ENCODE data around the gene BIN2. TPM values are rescaled to one million over a fixed set of nuclear protein-coding genes. Genes with fewer than 3 reads are reported as not detected.

BIN2 gene
- total and polyA plus RNA-seq, 2 experiments from 2014 or later: not detected

GRCh38 chr12:51242876-51243275 is 81.1 kb downstream of the BIN2 start (continued):
- TF ChIP-seq ZNF462 (CRISPR knock-in tag; IDR thresholded peaks at IDR 0.05) (no peak), ZNF331 (CRISPR knock-in tag; IDR thresholded peaks at IDR 0.05; ENCODE audit: low read depth) (no peak), EZH2phosphoT487 (IDR thresholded peaks at IDR 0.05; ENCODE audit: unreplicated experiment) (no peak), ETS1 (IDR thresholded peaks at IDR 0.05) (no peak)

GRCh38 chr12:51242120-51242519 is 81.9 kb downstream of the BIN2 start:
- peaks cover 23% of the 10 kb centered on the region for H3K79me2 ChIP-seq (replicated peaks; ENCODE audit: insufficient read depth)
- H3K9me2 ChIP-seq (ENCODE audit: insufficient read depth): no peaks in the 10 kb centered on the region
- Mint-ChIP-seq H3K9me3 (no peaks in the 10 kb centered on the region), H3K36me3 (ENCODE audit: low read depth) (peaks cover 50% of the 10 kb centered on the region), H3K4me3 (no peak overlapping the region), H3K27ac (no peak overlapping the region), H3K4me1 (peaks cover 26% of the 10 kb centered on the region), H3K27me3 (ENCODE audit: insufficient read depth, low read depth, poor library complexity) (peaks cover 16% of the 10 kb centered on the region)
- ATAC-seq (no peak), DNase-seq (ENCODE audit: low spot score) (no peak)
- H3K4me2 ChIP-seq: no peak overlapping the region
- TF ChIP-seq CTCF (conservative IDR thresholded peaks at IDR 0.05; ENCODE audit: low read depth in 2 of 2) (no peak), ETS1 (IDR thresholded peaks at IDR 0.05) (no peak), CREB1 (CRISPR knock-in tag; IDR thresholded peaks at IDR 0.05; ENCODE audit: low read depth) (no peak), REST (IDR thresholded peaks at IDR 0.05; ENCODE audit: unreplicated experiment) (no peak)
- no peak overlapping the region for H3K27ac ChIP-seq (ENCODE audit: low read depth)
- peaks cover 34% of the 10 kb centered on the region for H3K36me3 ChIP-seq (ENCODE audit: insufficient read depth)
- H4K20me1 ChIP-seq (replicated peaks; ENCODE audit: insufficient read depth): no peaks in the 10 kb centered on the region; the same call in 1 of the 2 replicates
- no peak overlapping the region for H3K4me3 ChIP-seq
- peaks cover 20% of the 10 kb centered on the region; the same call in 1 of the 2 replicates for H3F3A ChIP-seq (replicated peaks; ENCODE audit: low read depth)
- H3K4me1 ChIP-seq (ENCODE audit: insufficient read depth): peaks cover 17% of the 10 kb centered on the region
- H2AFZ ChIP-seq: no peak overlapping the region
- H3K27me3 ChIP-seq (ENCODE audit: insufficient read depth): no peaks in the 10 kb centered on the region

Measured in GM23338 (cell line).